NCI-H774 (cell line): ENCODE results near the gene SEC24D.

Experiments
- DNase-seq: peaks from one replicate; lab custom pipeline; 2025; lab: John Stamatoyannopoulos, UW

The SEC24D gene

DNA sequence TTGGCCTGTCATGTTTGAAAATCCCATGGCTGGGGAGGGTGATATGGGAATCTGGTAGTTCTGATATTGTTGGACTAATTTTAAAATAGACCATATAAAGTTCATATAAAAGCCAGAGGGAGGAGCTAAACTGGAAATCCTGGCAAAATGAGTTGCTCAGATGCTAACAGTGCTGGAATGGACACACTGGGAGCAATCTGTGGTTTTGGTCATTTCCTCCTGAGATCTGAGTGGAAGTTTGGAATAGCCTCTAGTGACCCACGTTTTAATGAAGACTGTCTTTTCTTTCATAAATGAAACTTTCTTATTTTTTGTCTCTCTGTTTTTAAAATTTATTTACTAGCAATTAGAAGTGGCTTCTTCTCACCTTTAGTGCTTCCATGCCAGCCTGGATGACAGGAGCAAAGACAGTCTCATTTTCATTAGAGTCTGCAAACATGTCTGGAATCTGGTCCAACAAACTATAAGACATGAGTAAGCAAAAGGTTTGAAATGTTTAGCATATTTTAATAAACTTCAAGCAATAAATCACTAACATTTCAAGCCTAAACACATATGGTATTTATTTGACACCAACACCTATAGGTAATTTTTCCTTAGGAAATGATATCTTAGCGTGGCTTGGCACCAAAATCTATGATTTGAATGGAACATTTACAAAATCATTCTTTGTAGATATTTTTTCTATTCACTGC is 84.2 kb downstream of the SEC24D start:
- no peak for DNase-seq

DNA sequence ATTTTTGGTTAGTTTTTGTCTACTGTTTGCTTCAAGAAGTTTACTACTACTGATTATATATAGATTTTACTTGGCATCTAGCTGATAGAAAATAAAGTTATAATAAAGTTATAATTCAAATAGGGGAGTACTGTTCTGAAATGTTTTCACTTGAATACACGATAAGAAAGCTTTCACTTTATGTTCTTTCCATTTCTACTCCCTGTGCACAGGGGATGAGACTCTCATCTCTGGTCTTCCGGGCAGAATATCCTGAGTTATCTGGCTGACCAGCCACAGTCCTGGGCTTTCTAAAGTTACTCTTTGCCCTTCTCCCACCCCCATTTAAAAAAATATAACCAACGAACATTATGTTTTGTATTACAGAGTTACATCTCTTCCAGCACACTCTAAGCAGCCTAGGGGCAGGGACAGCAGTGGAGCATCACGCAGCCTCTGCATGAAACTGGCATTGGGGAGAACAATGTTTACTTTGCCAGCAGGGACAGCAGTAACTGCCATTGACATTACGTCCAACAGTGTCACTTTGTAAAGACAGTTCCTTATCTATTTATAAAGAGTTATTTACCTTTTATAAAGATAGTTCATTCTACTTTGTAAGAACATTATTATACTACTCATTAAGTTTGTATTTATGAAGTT is 86.5 kb downstream of the SEC24D start:
- DNase-seq: peak; percentile 2

DNA sequence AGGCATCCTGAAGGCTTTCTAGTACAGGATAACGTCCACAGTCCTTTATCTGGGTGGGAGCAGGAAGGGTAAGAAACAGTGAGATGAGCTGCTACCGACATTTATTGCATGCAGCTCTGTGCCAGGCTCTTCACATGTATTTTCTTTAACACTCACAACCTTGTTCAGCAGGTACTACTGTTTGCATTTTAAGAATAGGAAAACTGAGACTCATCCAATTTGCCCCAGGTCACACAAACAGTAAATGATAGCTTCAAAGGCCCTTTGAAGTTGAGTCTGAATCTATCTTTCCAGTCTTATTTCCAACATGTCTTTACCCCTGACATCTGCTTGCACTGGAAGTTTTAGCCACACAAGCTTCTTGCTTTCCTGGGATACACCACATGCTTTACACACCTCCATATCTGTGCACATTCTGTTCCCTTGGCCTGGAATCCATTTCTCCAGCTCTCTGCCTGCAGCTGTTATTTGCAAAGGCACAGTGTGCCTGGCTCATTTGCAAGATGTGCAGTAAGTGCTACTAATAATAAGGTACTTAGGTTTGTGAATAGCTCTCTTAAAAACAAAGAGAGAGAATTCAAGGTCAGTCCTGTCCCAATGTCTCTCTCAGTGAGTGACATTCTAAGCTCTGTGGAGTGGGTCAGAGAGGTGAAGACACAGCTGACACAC is 89.5 kb downstream of the SEC24D start:
- no peak for DNase-seq

DNA sequence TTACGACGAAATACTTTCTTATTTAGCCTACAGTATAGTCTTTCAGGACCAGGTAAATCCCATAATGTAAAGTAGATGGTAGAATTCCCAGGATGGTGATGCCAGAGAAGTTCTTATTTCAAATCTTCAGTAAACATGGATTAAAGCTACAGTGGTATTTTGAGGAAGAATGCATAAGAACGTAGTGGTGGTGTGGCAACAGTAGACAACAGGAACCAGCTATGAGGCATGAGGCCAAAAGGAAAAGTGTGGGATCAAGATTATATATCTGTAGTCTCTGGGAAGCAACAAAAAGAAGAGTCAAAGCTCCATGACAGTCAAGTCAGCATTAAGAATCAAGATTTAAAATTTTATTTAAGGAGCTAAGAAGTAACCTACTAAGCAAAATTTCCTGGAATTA is 90.6 kb downstream of the SEC24D start:
- no peak for DNase-seq

DNA sequence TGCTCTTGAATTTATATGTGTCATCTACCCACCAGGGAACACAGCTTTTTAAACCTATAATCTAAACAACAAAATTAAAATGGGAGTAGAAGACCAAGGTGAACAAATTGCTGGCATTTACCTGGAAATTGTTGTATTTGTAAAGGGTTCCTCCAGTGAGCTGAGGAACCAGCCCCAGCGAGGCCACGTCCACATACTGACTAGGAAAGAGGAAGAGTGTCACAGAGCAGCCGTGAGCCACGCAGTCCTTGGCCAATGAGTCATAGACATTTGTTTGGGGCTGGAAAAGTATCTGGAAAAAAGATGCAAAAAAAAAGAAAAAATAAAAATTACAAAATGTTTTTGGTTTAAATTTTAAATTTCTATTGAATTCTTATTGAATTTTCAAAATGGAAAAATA is 92.1 kb downstream of the SEC24D start:
- no peak for DNase-seq

DNA sequence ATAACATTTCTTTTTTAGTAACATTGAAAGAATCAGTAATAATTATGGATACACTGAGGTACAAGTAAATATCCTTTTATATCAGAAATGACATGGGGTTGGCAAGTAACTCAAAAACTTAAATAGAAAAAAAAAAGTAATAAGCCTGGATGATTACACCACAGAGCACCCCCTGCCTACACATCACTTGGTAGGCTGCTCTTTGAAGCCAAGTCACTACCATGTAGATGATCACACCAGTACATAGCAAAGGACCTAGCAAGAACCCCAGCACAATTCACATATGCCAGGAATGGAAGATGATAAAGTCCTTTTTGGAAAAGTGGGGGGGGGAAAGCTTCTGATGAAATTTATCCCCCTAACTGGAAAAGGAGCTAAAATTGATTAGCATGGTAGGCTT is 93.9 kb downstream of the SEC24D start:
- no peak for DNase-seq

DNA sequence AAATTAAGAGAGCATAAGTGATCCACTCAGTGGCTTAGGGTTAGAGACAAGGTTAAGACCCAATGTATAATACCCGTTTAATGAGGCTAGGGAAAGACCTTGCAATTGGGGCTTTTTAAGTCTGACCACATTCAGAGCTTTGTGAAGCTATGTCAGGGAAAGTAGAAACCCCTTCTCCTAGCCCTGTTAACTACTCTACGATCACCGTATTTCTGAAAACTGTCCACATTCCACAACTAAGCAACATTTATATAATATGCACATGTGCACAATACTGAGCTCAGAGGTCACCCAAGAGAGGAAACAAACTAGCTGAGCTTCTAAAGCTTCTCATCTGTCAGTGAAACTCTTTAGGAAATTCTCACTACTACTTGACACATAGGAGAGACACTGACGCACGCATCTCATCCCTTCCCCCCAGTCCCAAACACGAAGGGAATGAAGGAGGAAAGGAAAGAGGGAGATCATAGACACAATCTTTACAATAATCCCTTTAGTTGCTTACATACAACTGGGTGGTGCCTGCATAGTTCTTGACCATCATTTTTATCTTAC is 94.5 kb downstream of the SEC24D start:
- DNase-seq: no peak

DNA sequence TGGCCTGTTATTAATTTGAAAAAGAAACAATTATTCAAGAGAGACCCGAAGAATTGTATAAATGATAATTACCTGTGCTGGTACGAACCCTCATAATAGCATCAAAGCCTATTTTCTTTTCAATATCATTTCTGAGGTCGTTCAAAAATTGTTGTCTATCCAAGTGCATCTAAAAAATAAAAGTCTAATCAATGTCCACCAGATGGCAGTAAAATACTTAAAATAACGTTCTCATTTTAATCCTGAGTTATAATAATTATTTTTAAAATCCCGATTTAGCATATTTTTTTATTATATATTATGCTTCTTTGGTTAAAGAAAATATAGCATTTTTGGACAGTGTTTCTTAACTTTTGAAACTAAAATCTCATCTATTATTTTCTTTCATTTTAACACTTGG is 95.1 kb downstream of the SEC24D start:
- no peak for DNase-seq

DNA sequence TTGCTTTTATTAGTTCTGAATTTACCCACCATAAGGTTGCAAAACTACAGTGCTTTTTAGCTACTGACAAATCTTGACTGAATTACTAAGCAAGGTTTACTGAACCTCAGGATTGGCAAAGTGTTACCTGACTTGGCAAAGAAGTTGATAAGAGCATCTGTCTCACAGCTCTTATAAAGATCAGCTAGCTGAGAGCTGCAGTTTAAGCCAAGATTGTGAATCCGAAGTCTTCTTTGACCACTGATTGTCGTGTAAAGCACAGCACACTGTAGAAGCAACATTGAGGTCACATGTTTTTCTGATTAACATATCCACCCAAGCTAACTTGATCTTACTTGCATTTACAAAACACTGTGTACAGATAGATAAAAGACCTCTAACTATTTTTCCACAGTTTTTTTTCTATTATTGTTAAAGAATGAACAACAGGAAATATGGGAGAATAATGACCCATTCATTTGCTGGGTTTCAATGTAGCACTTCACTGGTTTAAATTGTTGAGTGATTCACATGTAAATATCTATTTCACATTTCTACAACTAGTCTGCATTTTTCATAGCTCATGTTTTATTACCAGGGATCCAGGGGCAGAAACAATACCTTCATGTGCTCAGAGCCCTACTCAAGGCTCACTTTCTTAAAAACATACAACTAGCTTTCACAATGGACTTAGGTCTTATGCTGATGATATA is 96.8 kb downstream of the SEC24D start:
- no peak for DNase-seq

DNA sequence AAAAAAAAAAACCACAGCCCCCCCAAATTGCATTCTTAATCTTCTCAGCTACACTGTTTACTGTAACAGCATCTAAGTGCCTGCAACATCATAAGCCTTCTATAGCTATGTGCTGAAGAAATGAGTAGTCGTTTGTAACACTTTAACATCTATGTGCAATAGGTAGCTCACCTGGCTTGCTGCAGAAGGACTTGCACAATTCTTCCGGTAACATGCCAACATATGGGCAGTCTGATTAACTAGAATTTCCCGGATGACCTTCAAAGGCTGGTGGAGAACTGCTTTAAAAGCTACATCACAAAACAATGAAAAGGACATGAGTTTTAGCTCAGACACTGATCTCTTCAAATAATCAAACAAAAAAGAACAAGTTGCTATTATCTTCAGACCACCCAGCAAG is 97.8 kb downstream of the SEC24D start:
- no peak for DNase-seq

DNA sequence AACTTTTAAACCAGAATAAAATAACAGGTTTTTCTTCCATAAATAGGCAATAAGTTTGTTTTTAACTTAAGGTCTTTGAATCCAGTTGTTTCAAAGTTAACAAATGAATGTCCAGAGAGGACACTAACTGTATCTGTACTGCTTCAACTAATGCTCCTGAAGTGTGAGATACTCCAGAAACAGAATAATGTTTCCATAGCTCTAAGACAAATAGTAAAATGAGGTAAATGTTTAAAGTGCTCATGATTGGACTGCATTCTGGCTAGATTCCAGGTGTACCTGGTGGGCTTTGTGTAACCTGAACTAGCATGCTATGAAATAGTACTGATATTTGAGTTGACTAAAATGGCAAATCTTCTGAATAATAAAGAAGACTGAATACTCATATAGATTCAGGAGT is 99.0 kb downstream of the SEC24D start:
- DNase-seq: no peak

DNA sequence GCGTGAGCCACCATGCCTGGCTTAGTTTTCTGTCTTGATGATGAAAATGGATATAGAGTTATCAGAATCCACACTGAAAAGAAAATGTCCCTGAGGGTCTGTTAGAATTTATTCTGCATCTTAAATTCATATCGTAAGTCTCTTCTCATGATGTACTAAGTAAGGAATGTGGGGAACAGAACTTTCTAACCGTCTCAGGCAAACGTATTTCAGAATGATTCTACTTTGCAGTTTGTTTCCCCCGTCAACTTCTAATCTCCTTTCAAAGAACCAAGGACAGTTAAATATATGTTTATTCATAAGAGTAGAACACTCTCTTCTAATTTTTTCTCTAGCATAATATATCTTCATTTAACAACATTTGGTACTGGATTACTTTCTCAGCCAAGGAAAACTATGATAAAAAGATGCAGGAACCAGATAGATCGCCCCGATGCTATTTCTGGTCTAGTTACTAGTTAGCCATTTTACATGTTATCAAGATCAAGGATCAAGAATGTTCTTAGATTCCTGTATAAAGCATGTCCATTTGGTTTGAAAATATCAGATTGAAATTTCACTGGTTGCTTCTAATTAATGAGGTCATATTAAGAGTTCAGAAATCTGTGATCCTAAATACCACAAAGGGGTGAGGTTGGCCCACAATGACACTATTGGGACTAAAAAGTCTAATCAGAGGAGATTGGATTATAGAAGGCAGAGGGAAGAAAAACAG is 101.3 kb downstream of the SEC24D start:
- no peak for DNase-seq

DNA sequence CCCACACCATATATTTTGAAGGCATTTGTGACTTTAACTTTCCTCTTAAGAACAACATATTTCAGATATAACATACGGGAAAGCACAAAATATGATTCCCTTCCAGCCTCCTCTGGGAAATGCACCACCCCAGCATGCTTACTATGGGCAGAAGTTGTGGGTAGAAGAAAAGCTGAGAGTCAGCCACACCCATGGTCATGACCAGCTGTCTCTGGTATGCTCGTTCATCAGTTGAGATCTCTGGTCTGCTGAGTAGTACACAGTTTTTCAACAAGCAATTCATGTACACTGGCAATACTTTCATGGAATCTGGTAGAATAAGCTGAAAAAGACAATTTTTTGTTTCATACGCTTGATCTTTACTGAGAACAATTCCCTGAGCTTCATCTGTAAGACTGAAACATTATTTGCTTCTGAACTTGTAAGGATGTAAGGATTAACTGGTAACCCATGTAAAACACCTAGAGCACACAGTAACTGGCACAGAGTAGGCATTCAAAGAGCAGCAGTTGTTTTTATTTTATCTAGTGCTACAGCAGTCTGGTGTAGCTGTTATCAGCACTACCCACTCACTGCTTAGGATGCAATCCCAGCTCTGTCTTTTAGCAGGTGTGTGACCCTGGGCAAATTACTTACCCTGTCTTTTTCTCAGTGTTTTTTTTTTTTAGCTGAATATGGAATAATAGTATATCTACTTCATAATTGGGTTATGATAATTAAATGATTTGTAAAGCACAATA is 103.2 kb downstream of the SEC24D start:
- no peak for DNase-seq

DNA sequence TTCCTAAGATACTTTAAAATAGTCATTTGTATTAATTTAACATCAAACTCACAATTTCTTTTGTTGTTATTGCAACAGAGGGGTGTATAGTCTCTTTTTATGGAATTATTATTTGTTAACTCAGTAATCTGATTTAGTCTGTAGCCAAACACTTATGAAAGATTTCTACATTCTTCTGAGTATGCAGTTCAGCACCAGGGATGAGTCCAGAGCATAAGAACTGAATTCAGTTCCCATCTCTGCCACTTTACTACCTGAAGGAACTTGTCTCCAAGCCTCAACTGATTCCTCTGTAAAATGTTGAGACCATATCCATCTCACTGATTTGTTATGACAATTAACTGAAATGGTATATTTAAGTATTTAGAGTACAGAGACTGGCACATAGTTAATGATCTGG is 105.2 kb downstream of the SEC24D start:
- DNase-seq: no peak

DNA sequence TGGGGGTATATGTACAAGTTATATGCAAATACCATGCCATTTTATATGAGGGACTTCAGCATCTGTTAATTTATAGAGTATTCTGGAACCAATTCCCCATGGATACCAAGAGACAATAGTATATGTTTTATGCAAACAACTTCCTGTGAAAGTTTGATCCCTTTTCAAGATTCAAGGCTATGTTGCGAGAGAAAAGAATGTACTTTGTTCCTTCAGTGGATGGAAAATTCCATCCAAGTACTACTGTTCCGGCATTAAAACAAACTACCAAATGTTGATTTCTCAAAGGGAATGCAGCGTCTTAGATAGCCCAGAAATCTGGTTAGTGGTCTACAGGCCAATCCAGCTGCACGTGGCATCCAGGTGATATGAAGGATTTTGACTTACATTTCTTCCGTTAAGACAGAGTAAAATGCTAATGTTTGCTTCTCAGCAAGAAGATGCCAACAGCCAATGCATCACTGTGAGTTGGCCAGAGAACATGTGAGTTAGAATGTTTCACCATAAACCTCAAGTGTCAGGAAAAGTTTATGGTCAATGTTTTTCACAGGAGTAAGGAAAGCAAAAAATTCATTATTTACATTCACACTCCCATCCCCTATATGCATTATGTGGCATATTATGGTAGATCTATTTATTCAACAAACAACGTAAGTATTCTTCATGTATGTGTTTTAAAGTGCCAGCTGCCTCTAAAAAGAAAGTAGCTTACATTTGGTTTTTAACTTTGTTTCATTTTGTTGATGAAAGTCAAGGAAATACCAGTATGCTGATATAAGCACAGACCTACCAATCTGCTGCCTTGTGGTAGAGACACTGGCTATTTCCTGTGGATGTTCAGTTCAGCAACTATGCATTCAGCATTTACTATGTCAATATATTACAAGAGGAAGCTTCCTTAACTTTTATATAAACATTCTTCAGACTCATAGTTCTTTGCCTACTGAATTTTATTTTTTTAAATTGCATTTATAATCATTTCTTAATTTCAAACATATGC is 106.3 kb downstream of the SEC24D start:
- no peak for DNase-seq

DNA sequence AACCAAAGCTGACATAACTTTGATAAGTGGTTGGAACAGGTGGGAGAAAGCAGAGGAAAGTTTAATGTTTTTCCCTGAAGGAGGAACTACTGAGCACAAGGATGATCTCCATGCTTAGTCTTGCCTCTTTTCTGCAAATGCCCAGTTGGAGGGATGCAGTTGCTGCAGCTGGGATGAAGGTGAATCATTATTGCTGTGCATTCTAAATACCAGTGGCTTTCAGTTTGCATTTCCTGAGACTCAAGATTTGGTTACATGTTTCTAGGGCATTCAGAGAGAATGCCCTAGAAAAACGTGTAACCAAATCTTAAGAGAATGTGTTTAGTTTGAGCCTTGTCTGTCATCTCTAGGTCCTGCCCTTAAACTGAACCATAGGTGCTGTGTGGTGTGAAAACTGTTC is 108.6 kb downstream of the SEC24D start:
- no peak for DNase-seq

DNA sequence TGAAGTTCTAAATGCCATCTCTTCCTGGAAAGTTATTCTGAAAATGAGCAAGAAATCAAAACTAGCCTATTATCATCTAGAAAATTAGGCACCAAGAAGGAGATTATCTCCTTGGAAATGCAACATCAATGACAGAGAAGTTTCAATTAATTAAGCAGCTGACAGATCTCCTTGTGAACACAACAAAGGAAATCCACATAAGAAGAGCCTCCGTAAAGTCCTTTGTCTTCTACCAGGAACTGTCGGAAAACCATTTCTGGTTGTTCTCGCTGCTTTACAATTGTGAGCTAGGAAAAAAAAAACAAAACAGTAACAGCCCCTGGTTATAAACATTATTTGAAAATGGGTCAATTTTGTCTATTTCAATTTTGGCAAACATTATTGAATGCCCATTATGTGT is 112.6 kb downstream of the SEC24D start:
- no peak for DNase-seq

DNA sequence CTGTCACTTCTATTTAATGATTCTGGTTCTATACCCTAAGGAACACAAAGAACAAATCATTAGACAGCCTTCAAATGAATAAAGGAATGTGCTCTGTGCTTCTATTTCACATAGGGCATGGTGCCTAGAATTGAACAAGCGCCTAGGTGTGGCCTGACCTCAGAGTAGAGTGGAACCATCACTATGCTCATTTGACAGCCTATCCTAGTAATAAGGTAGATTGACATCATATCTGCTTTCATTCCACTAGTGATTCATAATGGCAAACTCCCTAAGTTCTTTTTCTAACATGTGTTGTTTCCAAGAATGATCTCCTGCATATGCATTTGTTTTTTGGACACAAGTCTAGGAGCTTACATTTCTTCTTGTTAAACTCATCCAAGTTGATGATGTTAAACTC is 114.2 kb downstream of the SEC24D start:
- no peak for DNase-seq

DNA sequence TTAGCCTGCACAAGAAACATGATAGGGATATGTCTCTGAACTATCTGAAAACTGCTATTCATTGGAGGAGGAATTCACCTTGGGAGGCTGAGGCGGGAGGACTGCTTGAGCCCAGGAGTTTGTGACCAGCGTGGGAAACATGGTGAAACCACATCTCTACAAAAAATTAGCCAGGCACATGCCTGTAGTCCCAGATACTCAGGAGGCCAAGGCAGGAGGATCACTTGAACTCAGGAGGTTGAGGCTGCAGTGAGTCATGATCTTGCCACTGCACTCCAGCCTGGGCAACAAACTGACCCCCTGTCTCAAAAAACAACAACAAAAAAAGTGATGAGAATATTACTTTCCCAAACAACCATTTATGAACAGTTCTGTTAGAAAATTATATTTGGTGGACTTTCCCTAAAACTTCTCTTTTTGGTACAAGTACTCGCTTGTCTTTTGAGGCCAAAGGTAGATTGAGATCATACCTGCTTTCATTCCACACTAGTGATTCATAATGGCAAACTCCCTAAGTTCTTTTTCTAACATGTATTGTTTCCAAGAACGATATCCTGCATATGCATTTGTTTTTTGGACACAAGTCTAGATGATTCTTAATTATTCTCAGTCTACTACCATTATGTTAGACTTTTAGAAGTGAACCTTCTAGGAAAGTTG is 117.3 kb downstream of the SEC24D start:
- DNase-seq: no peak
